ENCODE results near the gene ALK.

DNA sequence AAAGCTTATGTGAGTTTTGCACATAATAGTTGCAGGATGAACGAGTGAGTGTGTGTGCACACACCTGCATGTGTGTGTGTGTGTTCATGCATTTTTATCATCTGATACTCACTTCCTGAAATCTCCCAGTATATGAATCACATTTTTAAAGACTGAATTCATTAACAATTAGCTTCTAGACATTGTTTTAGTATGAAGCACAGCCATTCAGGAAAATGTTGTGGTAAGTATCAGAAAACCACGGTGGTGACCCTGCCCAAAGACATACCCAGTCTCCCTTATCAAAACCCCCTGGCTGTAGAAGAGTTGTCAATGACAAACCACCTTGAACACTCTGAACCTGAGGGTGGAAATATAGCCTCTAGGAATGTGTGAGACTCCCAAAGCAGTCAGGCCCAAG, 220.8 kb downstream of the ALK start:
- TF ChIP-seq, protein P1, sequence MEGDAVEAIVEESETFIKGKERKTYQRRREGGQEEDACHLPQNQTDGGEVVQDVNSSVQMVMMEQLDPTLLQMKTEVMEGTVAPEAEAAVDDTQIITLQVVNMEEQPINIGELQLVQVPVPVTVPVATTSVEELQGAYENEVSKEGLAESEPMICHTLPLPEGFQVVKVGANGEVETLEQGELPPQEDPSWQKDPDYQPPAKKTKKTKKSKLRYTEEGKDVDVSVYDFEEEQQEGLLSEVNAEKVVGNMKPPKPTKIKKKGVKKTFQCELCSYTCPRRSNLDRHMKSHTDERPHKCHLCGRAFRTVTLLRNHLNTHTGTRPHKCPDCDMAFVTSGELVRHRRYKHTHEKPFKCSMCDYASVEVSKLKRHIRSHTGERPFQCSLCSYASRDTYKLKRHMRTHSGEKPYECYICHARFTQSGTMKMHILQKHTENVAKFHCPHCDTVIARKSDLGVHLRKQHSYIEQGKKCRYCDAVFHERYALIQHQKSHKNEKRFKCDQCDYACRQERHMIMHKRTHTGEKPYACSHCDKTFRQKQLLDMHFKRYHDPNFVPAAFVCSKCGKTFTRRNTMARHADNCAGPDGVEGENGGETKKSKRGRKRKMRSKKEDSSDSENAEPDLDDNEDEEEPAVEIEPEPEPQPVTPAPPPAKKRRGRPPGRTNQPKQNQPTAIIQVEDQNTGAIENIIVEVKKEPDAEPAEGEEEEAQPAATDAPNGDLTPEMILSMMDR (conservative IDR thresholded peaks at IDR 0.05), result no peak
- no peak for TF ChIP-seq ZFX (IDR thresholded peaks at IDR 0.05)
